ENCODE measurements around the gene CROCC.

CROCC gene

GRCh38 chr1:16984717-16985116, 63.0 kb downstream of the CROCC start:
- H3K36me3 ChIP-seq (ENCODE audit: control insufficient read depth in 1 of 2, insufficient read depth in 2 of 2, low read length in 2 of 2), result peaks cover 6 to 32% of the 10 kb centered on the region in 2 donors
- H3K4me3 ChIP-seq (ENCODE audit: low read depth in 1 of 2, low read length in 2 of 2), result no peak overlapping the region
- H3K27me3 ChIP-seq (ENCODE audit: low read depth, low read length), result no peaks in the 10 kb centered on the region
- no peaks in the 10 kb centered on the region for H3K9me3 ChIP-seq (ENCODE audit: control insufficient read depth in 1 of 2, low read length in 2 of 2)
- no peak overlapping the region for H3K27ac ChIP-seq (ENCODE audit: low read length)
- peaks cover 0 to 14% of the 10 kb centered on the region in 2 donors for H3K4me1 ChIP-seq (ENCODE audit: control insufficient read depth in 1 of 2, insufficient read depth in 2 of 2, low read length in 2 of 2)

GRCh38 chr1:16986113-16986512, 64.4 kb downstream of the CROCC start:
- Histone ChIP-seq H3K27me3 (ENCODE audit: low read depth, low read length) (no peaks in the 10 kb centered on the region), H3K4me3 (ENCODE audit: low read depth in 1 of 2, low read length in 2 of 2) (no peak overlapping the region), H3K9me3 (ENCODE audit: control insufficient read depth in 1 of 2, low read length in 2 of 2) (no peaks in the 10 kb centered on the region), H3K4me1 (ENCODE audit: control insufficient read depth in 1 of 2, insufficient read depth in 2 of 2, low read length in 2 of 2) (peaks cover 0 to 5% of the 10 kb centered on the region in 2 donors), H3K36me3 (ENCODE audit: control insufficient read depth in 1 of 2, insufficient read depth in 2 of 2, low read length in 2 of 2) (peaks cover 6 to 32% of the 10 kb centered on the region in 2 donors), H3K27ac (ENCODE audit: low read length) (no peak overlapping the region)

- Histone ChIP-seq H3K4me3 (ENCODE audit: low read depth in 1 of 2, low read length in 2 of 2) (no peak overlapping the region), H3K36me3 (ENCODE audit: control insufficient read depth in 1 of 2, insufficient read depth in 2 of 2, low read length in 2 of 2) (peaks cover 6 to 32% of the 10 kb centered on the region in 2 donors), H3K9me3 (ENCODE audit: control insufficient read depth in 1 of 2, low read length in 2 of 2) (no peaks in the 10 kb centered on the region), H3K4me1 (ENCODE audit: control insufficient read depth in 1 of 2, insufficient read depth in 2 of 2, low read length in 2 of 2) (peaks cover 0 to 5% of the 10 kb centered on the region in 2 donors), H3K27me3 (ENCODE audit: low read depth, low read length) (no peaks in the 10 kb centered on the region), H3K27ac (ENCODE audit: low read length) (no peak overlapping the region)
Observed at GRCh38 chr1:16986560-16986959, 64.8 kb downstream of the CROCC start.

GRCh38 chr1:16986962-16987361, 65.2 kb downstream of the CROCC start:
- H3K36me3 ChIP-seq (ENCODE audit: control insufficient read depth in 1 of 2, insufficient read depth in 2 of 2, low read length in 2 of 2), result peaks cover 6 to 32% of the 10 kb centered on the region in 2 donors
- H3K27ac ChIP-seq (ENCODE audit: low read length), result no peak overlapping the region
- no peaks in the 10 kb centered on the region for H3K9me3 ChIP-seq (ENCODE audit: control insufficient read depth in 1 of 2, low read length in 2 of 2)
- peaks cover 0 to 5% of the 10 kb centered on the region in 2 donors for H3K4me1 ChIP-seq (ENCODE audit: control insufficient read depth in 1 of 2, insufficient read depth in 2 of 2, low read length in 2 of 2)
- no peak overlapping the region for H3K4me3 ChIP-seq (ENCODE audit: low read depth in 1 of 2, low read length in 2 of 2)
- no peaks in the 10 kb centered on the region for H3K27me3 ChIP-seq (ENCODE audit: low read depth, low read length)

DNA sequence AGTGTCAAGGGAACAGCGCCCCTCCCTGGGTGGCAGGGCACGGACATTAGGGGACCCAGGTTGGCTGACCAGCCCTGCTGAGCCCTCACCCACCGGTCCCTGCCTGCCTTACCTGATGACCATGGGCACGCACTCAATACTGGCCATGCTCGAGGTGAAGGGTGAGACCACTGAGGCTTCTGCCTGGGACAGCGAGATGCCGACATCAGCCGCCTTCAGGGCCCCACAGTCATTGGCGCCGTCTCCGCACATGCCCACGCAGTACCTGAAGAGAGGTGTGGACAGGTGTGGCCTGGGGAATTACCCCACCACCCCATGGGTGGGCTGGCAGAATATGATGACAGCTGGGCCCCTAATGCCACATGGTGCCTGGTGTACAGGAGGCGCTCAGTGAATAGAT, 66.5 kb downstream of the CROCC start:
- Histone ChIP-seq H3K9me3 (ENCODE audit: control insufficient read depth in 1 of 2, low read length in 2 of 2) (no peaks in the 10 kb centered on the region), H3K4me1 (ENCODE audit: control insufficient read depth in 1 of 2, insufficient read depth in 2 of 2, low read length in 2 of 2) (peaks cover 0 to 5% of the 10 kb centered on the region in 2 donors), H3K27ac (ENCODE audit: low read length) (no peak overlapping the region), H3K4me3 (ENCODE audit: low read depth in 1 of 2, low read length in 2 of 2) (no peak overlapping the region), H3K27me3 (ENCODE audit: low read depth, low read length) (no peaks in the 10 kb centered on the region), H3K36me3 (ENCODE audit: control insufficient read depth in 1 of 2, insufficient read depth in 2 of 2, low read length in 2 of 2) (peaks cover 6 to 32% of the 10 kb centered on the region in 2 donors)

- H3K9me3 ChIP-seq (ENCODE audit: control insufficient read depth in 1 of 2, low read length in 2 of 2), result no peaks in the 10 kb centered on the region
- no peak overlapping the region for H3K27ac ChIP-seq (ENCODE audit: low read length)
- H3K36me3 ChIP-seq (ENCODE audit: control insufficient read depth in 1 of 2, insufficient read depth in 2 of 2, low read length in 2 of 2), result peaks cover 6 to 32% of the 10 kb centered on the region in 2 donors
- H3K4me3 ChIP-seq (ENCODE audit: low read depth in 1 of 2, low read length in 2 of 2), result no peak overlapping the region
- H3K27me3 ChIP-seq (ENCODE audit: low read depth, low read length), result no peaks in the 10 kb centered on the region
- peaks cover 0 to 2% of the 10 kb centered on the region in 2 donors for H3K4me1 ChIP-seq (ENCODE audit: control insufficient read depth in 1 of 2, insufficient read depth in 2 of 2, low read length in 2 of 2)
Observed at GRCh38 chr1:16989676-16990391, 68.1 kb downstream of the CROCC start.

DNA sequence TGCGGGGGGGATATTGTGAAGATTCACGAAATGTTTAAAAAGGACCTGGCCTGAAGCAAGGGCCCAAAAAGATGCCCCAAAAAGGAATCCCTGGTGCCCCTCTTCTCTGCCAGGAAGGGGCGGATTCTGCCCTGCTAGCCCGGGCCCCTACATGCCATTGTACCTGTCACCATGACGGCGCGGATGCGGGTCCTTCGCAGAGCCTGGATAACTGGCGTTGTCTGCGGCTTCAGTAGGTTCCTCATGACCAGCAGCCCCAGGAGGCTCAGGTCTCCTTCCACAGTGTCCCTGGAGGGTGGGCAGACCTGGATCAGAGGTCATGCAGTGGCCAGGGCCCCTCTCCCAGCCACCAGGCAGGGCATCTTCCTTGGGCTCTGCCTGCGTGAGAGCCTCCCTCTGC, 69.8 kb downstream of the CROCC start:
- H3K36me3 ChIP-seq (ENCODE audit: control insufficient read depth in 1 of 2, insufficient read depth in 2 of 2, low read length in 2 of 2), result peaks cover 6 to 33% of the 10 kb centered on the region in 2 donors
- no peaks in the 10 kb centered on the region for H3K9me3 ChIP-seq (ENCODE audit: control insufficient read depth in 1 of 2, low read length in 2 of 2)
- no peak overlapping the region for H3K27ac ChIP-seq (ENCODE audit: low read length)
- no peak overlapping the region for H3K4me3 ChIP-seq (ENCODE audit: low read depth in 1 of 2, low read length in 2 of 2)
- H3K4me1 ChIP-seq (ENCODE audit: control insufficient read depth in 1 of 2, insufficient read depth in 2 of 2, low read length in 2 of 2), result no peaks in the 10 kb centered on the region
- H3K27me3 ChIP-seq (ENCODE audit: low read depth, low read length), result no peaks in the 10 kb centered on the region

DNA sequence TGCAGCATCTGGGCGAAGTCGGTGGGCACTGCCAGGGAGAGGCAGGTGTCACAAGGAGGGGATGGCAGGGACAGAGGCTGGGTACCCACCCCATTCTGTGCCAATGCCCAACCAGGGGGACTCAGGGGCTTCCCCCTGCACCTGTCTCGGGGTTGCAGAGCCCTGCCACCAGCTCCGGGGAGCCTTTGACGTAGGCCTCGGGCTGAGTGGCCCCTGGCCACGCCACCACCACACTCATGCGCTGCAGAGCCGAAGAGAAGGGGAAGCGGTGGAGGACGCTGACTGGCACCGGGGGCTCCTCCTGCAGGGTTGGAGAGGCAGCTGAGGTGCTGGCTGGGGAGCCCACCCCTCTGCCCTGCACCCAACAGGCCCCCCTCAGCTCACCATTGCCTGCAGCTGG, 70.4 kb downstream of the CROCC start:
- Histone ChIP-seq H3K4me3 (ENCODE audit: low read depth in 1 of 2, low read length in 2 of 2) (no peak overlapping the region), H3K27ac (ENCODE audit: low read length) (no peak overlapping the region), H3K27me3 (ENCODE audit: low read depth, low read length) (no peaks in the 10 kb centered on the region), H3K4me1 (ENCODE audit: control insufficient read depth in 1 of 2, insufficient read depth in 2 of 2, low read length in 2 of 2) (no peaks in the 10 kb centered on the region), H3K9me3 (ENCODE audit: control insufficient read depth in 1 of 2, low read length in 2 of 2) (no peaks in the 10 kb centered on the region), H3K36me3 (ENCODE audit: control insufficient read depth in 1 of 2, insufficient read depth in 2 of 2, low read length in 2 of 2) (peaks cover 6 to 33% of the 10 kb centered on the region in 2 donors)

- peaks cover 2 to 28% of the 10 kb centered on the region in 2 donors for H3K36me3 ChIP-seq (ENCODE audit: control insufficient read depth in 1 of 2, insufficient read depth in 2 of 2, low read length in 2 of 2)
- H3K4me1 ChIP-seq (ENCODE audit: control insufficient read depth in 1 of 2, insufficient read depth in 2 of 2, low read length in 2 of 2), result no peaks in the 10 kb centered on the region
- H3K27ac ChIP-seq (ENCODE audit: low read length), result no peak overlapping the region
- H3K27me3 ChIP-seq (ENCODE audit: low read depth, low read length), result no peaks in the 10 kb centered on the region
- no peak overlapping the region for H3K4me3 ChIP-seq (ENCODE audit: low read depth in 1 of 2, low read length in 2 of 2)
- H3K9me3 ChIP-seq (ENCODE audit: control insufficient read depth in 1 of 2, low read length in 2 of 2), result no peaks in the 10 kb centered on the region
Observed at GRCh38 chr1:16992675-16993074, 70.9 kb downstream of the CROCC start.

- Histone ChIP-seq H3K36me3 (ENCODE audit: control insufficient read depth in 1 of 2, insufficient read depth in 2 of 2, low read length in 2 of 2) (peaks cover 4 to 30% of the 10 kb centered on the region in 2 donors), H3K4me1 (ENCODE audit: control insufficient read depth in 1 of 2, insufficient read depth in 2 of 2, low read length in 2 of 2) (no peaks in the 10 kb centered on the region), H3K4me3 (ENCODE audit: low read depth in 1 of 2, low read length in 2 of 2) (no peak overlapping the region), H3K27me3 (ENCODE audit: low read depth, low read length) (no peaks in the 10 kb centered on the region), H3K9me3 (ENCODE audit: control insufficient read depth in 1 of 2, low read length in 2 of 2) (no peaks in the 10 kb centered on the region), H3K27ac (ENCODE audit: low read length) (no peak overlapping the region)
Observed at GRCh38 chr1:16993521-16994038, 71.8 kb downstream of the CROCC start.

DNA sequence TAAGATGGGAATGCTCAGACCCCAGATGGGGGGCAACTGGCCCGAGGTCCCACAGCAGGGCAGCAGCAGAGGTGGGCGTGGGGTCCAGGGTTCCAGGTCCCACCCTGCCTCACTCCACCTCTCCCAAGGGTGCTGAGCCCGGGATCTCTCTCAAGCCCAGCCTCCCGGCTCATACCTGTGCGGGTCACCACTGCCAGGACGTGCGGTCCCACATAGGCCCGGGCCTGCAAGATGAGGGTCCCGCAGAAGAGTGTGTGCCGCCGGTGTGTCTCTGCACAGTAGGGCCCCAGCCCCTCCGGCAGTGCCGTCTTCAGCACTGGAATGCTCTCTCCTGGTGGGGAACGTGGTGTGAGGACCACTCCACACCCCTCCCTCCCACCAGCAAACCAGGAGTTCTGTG, 75.1 kb downstream of the CROCC start:
- H3K9me3 ChIP-seq (ENCODE audit: control insufficient read depth in 1 of 2, low read length in 2 of 2), result no peaks in the 10 kb centered on the region
- no peaks in the 10 kb centered on the region for H3K27me3 ChIP-seq (ENCODE audit: low read depth, low read length)
- H3K36me3 ChIP-seq (ENCODE audit: control insufficient read depth in 1 of 2, insufficient read depth in 2 of 2, low read length in 2 of 2), result peaks cover 10 to 38% of the 10 kb centered on the region in 2 donors
- H3K4me3 ChIP-seq (ENCODE audit: low read depth in 1 of 2, low read length in 2 of 2), result no peak overlapping the region
- H3K4me1 ChIP-seq (ENCODE audit: control insufficient read depth in 1 of 2, insufficient read depth in 2 of 2, low read length in 2 of 2), result no peaks in the 10 kb centered on the region
- no peak overlapping the region for H3K27ac ChIP-seq (ENCODE audit: low read length)

DNA sequence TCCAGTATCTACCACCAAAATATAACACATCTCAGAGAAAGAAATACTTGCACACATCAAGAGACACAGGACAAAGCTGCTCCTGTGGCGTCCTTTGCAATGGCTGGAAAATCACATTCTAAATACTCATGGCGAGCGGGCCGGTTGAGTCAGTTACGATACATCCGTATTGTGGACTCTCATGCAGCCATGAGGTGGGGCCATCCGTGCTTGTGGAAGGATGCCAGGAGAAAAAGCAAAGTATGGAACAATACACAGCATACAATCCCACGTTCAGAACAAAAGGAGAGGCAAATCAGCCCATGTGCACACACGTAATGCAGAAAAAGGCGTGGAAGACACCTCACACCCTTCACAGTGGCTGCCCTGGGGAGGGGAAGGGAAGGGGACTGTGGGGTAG, 76.9 kb downstream of the CROCC start:
- Histone ChIP-seq H3K9me3 (ENCODE audit: control insufficient read depth in 1 of 2, low read length in 2 of 2) (no peaks in the 10 kb centered on the region), H3K36me3 (ENCODE audit: control insufficient read depth in 1 of 2, insufficient read depth in 2 of 2, low read length in 2 of 2) (peaks cover 18 to 52% of the 10 kb centered on the region in 2 donors), H3K27ac (ENCODE audit: low read length) (no peak overlapping the region), H3K4me1 (ENCODE audit: control insufficient read depth in 1 of 2, insufficient read depth in 2 of 2, low read length in 2 of 2) (no peaks in the 10 kb centered on the region), H3K27me3 (ENCODE audit: low read depth, low read length) (no peaks in the 10 kb centered on the region), H3K4me3 (ENCODE audit: low read depth in 1 of 2, low read length in 2 of 2) (no peak overlapping the region)
